GM12872 (cell line): ENCODE results near the gene SLC35E3.

Experiments
- CTCF ChIP-seq: IDR thresholded peaks from 3 replicates; pipeline ENCODE4 v1.5.1; 2011; ENCODE audit warnings: low read depth, mild to moderate bottlenecking, low read length, moderate library complexity; ENCODE audit not compliant: insufficient read depth

SLC35E3 gene

GRCh38 chr12:68815232-68815927 is 69.4 kb downstream of the SLC35E3 start:
- TF ChIP-seq CTCF = no peak

DNA sequence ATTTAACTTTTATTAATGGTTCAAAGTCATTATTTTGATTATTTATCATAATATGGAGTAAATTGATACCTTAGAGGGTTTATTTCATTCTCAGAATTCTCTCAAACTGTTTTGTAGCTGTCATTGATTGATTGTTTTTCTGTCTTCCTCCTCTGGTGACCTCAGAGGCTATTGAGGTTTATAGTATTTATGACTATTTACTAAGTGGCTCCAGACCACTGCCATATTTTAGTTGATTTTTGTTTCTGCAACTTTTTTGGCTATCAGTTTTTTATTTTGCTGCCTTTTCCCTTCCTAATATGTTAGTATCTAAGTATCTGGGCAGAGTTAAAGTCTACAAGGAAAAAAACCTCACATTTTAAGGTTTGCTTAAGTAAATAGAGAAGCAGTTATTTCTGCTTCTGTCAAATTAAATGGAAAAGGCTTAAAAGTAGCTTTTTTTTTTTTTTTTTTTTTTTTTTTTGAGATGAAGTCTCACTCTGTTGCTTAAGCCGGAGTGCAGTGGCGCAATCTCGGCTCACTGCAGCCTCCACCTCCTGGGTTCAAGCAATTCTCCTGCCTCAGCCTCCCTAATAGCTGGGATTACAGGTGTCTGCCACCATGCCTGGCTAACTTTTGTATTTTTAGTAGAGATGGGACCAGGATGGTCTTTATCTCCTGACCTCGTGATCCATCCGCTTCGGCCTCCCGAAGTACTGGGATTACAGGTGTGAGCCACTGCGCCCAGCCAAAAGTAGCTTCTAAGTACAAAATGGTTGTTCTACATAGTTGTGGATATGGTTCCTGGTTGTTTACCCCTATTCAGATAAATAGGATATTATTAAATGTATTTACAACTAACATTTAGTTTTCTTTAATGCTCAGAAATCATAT is 70.2 kb downstream of the SLC35E3 start:
- TF ChIP-seq CTCF = no peak

DNA sequence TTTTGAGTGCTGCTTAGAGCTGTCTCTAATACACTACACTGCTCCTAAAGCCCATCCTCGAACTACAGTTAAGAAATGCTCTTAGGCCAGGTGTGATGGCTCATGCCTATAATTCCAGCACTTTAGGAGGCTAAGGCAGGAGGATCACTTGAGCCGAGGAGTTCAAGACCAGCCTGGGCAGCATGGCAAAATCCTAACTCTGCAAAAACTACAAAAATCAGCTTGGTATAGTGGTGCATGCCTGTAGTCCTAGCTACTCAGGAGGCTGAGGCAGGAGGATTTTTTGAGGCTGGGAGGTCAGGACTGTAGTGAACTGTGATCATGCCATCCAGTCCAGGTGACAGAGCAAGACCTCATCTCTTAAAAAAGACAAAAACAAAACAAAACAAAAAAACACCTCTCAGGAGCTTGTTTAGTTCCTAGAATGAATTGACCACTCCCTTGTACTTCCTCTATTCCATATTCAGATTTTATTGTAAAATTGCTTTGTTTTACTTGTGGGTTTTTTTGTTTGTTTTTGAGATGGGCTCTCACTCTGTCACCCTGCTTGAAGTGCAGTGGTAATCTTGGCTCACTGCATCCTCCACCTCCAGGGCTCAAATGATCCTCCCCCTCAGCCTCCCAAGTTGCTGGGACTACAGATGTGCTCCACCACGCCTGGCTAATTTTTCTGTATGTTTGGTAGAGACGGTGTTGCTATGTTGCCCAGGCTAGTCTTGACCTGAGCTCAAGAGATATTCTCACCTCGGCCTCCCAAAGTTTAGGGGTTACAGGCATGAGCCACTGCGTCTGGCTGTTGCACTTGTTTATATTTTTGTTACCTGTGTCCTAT is 75.6 kb downstream of the SLC35E3 start:
- no peak for TF ChIP-seq CTCF

- TF ChIP-seq CTCF = no peak
These were observed 77.7 kb downstream of the SLC35E3 start for GRCh38 chr12:68823696-68824095.

DNA sequence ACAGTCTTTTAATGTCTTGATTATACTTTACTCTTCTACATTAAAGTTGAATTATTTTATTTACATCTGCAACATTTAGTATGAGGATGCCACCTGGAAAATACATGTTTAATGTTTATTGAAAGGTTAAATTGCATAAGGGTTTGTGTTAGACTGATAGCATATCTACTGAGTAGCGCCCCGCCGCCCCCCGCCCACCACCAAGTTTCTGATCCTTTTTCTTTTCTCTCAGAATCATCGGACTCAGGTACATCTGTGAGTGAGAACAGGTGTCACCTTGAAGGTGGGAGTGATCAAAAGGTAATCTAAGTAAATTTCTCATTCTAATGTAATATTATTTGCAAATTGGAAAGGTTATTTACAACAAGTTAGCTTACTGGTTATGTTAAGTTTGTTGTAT is 78.2 kb downstream of the SLC35E3 start:
- TF ChIP-seq CTCF = no peak

GRCh38 chr12:68824597-68825250 is 78.7 kb downstream of the SLC35E3 start:
- TF ChIP-seq CTCF = no peak
